ENCODE results near the gene CSPG4.

Gene CSPG4

DNA sequence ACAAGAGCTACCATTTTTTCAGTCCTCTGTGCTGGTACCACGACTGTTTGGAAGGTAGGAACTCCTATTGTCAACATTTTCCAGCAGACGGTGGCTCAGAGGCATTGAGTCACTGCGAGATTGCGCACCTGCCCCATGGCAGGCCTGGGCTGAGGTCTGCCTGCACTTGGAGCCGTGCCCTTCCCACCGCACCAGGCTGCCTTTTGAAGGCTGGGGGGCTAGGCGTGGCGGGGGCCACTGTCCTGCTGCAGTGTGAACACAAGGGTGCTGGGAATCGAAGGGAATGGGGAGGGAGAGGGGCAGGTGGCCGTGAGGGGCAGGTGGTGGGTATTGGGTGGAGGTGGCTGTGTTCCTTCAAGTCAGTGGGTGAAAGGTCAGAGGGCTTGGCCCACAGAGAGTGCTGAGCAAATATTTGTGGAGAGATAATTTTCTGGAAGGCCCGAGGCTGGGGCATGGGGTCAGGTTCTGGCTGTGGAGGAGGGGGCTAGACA, 48.7 kb downstream of the CSPG4 start:
- Histone ChIP-seq H3K36me3 (ENCODE audit: insufficient read depth, low read length) (peaks cover 11% of the 10 kb centered on the region), H3K4me3 (ENCODE audit: low read depth in 1 of 2, low read length in 2 of 2) (no peak overlapping the region), H3K9ac (ENCODE audit: low read length) (no peak overlapping the region), H3K9me3 (ENCODE audit: low read length) (no peaks in the 10 kb centered on the region), H3K4me1 (ENCODE audit: insufficient read depth, low read length) (peaks cover 34% of the 10 kb centered on the region), H3K27me3 (ENCODE audit: control insufficient read depth in 1 of 2, insufficient read depth in 2 of 2, low read length in 2 of 2) (no peaks in the 10 kb centered on the region), H3K27ac (ENCODE audit: low read depth, low read length) (no peak overlapping the region)

DNA sequence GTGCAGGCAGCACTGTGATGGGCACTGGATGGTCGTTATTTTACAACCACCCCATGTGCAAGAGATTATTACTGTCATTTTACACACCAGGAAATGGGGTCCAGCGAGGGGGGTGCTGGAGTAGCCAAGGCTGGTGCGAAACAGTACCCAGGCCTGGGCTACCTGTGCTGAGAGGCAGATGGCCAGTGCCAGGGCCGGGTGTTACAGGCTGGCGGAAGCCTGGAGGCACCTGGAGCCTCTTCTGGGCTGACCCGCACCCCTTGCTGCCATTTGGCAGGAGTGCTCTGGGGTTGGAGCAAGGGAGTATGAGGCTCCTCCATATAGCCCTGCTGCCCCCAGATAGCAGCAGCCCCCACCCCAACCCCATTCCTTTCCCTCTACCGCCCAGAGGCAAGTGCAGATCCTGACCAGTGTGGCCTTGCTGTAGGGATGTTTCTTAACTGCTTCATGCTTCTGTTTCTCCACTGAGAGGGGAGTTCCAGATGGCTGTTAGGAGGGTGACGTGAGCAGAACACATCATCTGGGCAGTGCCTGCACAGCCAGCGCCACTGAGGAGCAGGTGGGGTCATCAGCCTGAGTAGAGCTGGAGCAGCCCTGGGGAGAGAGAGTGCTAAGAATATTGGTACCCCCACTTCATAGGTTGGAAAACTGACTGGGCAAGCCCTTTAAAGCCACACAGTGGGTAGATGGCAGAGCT, 49.7 kb downstream of the CSPG4 start:
- H3K4me3 ChIP-seq (ENCODE audit: low read depth in 1 of 2, low read length in 2 of 2), result no peak overlapping the region
- no peak overlapping the region for H3K27ac ChIP-seq (ENCODE audit: low read depth, low read length)
- peaks cover 21% of the 10 kb centered on the region for H3K36me3 ChIP-seq (ENCODE audit: insufficient read depth, low read length)
- no peaks in the 10 kb centered on the region for H3K9me3 ChIP-seq (ENCODE audit: low read length)
- peaks cover 38% of the 10 kb centered on the region for H3K4me1 ChIP-seq (ENCODE audit: insufficient read depth, low read length)
- no peaks in the 10 kb centered on the region for H3K27me3 ChIP-seq (ENCODE audit: control insufficient read depth in 1 of 2, insufficient read depth in 2 of 2, low read length in 2 of 2)
- no peak overlapping the region for H3K9ac ChIP-seq (ENCODE audit: low read length)

DNA sequence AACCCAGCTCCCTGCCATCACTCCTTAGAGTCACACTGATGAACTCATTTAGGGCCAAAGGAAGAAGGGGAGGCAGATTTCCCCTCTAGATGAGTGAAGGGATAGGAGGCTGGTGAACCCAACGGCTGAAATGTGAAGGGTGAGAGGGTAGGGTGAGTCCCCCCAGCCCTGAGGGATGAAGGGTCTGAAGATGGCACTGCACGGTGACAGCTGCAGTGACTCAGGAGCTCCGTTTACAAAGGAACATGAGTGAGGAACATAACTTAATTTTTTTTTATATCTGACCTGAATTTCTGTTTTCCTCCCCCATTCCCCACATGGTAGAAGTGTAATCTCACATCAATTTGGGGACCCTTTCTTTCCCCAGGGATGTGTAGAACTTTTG, 50.9 kb downstream of the CSPG4 start:
- H3K27ac ChIP-seq (ENCODE audit: low read depth, low read length), result peak overlapping the region; percentile 87
- no peaks in the 10 kb centered on the region for H3K27me3 ChIP-seq (ENCODE audit: control insufficient read depth in 1 of 2, insufficient read depth in 2 of 2, low read length in 2 of 2)
- H3K4me3 ChIP-seq (ENCODE audit: low read depth in 1 of 2, low read length in 2 of 2), result peak overlapping the region in 1 of 2 donors; percentile 15
- peaks cover 38% of the 10 kb centered on the region for H3K4me1 ChIP-seq (ENCODE audit: insufficient read depth, low read length)
- H3K36me3 ChIP-seq (ENCODE audit: insufficient read depth, low read length), result peaks cover 32% of the 10 kb centered on the region
- no peaks in the 10 kb centered on the region for H3K9me3 ChIP-seq (ENCODE audit: low read length)
- H3K9ac ChIP-seq (ENCODE audit: low read length), result peak overlapping the region; percentile 87

DNA sequence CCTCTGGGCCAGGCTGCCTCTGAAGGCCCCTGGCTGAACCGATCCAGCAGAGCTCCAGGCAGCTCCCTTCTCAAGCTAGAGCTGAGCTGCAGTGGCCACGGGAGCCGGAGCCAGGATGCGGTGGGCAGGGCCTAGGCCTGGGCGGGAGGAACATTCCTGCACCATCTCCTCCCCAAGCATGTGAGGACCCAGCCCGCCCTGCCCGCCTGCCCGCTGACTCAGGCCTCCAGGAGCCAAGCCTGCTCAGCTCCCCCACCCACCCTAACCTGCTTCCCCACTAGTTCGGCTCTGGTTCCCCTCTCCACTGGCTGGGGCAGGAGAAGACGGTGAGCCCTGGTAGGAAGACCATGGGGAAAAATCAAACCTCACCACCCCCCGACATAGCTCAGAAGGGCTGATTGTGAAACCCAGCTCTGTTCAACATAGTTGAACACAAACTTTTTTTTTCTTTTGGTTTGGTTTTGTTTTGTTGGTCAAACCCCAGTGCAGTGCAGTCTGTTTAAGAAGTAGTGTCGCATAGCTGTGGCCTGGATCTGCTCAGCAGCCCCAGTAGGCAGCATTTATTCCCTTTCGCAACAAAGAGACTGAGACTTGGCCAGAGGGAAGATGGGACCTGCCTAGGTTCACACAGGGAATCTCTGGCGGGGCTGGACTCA, 51.4 kb downstream of the CSPG4 start:
- Histone ChIP-seq H3K9me3 (ENCODE audit: low read length) (no peaks in the 10 kb centered on the region), H3K36me3 (ENCODE audit: insufficient read depth, low read length) (peaks cover 32% of the 10 kb centered on the region), H3K9ac (ENCODE audit: low read length) (peak overlapping the region; percentile 87), H3K4me1 (ENCODE audit: insufficient read depth, low read length) (peaks cover 33% of the 10 kb centered on the region), H3K27me3 (ENCODE audit: control insufficient read depth in 1 of 2, insufficient read depth in 2 of 2, low read length in 2 of 2) (no peaks in the 10 kb centered on the region), H3K27ac (ENCODE audit: low read depth, low read length) (peak overlapping the region; percentile 87), H3K4me3 (ENCODE audit: low read depth in 1 of 2, low read length in 2 of 2) (peak overlapping the region; percentile 7 to 15)

DNA sequence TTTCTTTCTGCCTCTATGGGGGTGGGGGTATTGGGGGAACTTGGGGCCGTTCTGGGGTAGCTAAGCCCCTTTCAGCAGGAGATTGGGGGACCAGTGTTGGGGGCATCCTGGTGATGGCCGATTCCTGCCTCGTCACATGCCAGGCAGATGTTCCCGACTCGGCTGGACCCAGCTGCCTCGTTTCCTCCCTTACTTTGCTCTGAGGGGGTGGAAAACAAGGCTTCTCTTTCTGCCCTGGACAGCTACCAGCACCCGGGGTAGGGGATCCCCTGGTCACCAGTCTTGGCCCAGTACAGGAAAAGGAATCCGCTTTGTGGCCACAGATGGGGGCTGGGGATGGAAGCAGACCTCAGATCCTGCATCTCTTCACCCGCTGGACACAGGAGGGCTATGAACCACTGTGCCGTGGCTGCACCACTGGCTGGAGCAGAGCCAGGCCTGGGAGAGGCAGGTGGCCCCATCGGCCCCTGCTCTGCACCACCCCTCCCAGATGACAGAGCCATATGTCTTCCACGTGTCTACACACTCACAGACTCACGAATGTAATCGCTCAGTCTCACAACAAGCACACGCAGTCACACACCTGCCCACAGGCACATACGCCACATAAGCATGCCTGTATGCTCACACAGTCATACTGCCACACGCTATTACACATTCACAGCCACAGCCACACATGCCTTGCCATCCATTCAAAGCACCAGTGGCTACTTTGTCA, 52.6 kb downstream of the CSPG4 start:
- Histone ChIP-seq H3K9me3 (ENCODE audit: low read length) (no peaks in the 10 kb centered on the region), H3K27ac (ENCODE audit: low read depth, low read length) (peak overlapping the region; percentile 85), H3K4me3 (ENCODE audit: low read depth in 1 of 2, low read length in 2 of 2) (no peak overlapping the region), H3K4me1 (ENCODE audit: insufficient read depth, low read length) (peaks cover 38% of the 10 kb centered on the region), H3K27me3 (ENCODE audit: control insufficient read depth in 1 of 2, insufficient read depth in 2 of 2, low read length in 2 of 2) (no peaks in the 10 kb centered on the region), H3K36me3 (ENCODE audit: insufficient read depth, low read length) (peaks cover 32% of the 10 kb centered on the region), H3K9ac (ENCODE audit: low read length) (no peak overlapping the region)

DNA sequence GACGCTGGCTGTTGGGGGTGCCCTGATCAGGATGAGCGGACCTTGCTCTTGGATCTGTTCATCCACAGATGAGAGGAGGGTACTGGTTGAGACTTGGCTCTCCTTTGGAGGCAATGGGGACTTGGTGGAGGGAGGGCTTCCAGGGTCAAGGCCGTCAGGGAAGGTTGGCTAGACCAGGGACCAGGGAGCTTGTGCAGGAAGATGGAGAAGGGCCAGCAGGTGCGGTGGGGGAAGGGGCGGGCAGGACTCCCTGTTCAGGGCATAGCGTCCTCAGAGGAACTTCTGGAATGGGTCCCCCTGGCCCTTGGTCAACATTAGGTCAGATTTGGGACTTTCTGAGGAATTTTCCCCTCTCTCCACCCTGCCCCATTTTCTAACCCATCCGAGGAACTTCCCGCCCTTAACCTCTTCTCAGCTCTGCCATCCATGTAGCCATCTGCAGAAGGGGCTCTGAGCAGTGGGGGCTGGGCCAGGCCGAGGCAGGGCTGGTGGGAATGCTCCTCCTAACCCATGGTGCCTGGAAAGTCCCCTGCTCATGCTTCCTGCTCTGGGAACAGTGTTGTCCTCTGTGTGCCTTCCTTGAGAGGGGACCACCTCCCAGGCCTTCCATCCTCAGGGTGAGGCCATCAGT, 53.4 kb downstream of the CSPG4 start:
- Histone ChIP-seq H3K27ac (ENCODE audit: low read depth, low read length) (peak overlapping the region; percentile 49), H3K36me3 (ENCODE audit: insufficient read depth, low read length) (peaks cover 32% of the 10 kb centered on the region), H3K4me1 (ENCODE audit: insufficient read depth, low read length) (peaks cover 46% of the 10 kb centered on the region), H3K9me3 (ENCODE audit: low read length) (no peaks in the 10 kb centered on the region), H3K9ac (ENCODE audit: low read length) (no peak overlapping the region), H3K4me3 (ENCODE audit: low read depth in 1 of 2, low read length in 2 of 2) (no peak overlapping the region), H3K27me3 (ENCODE audit: control insufficient read depth in 1 of 2, insufficient read depth in 2 of 2, low read length in 2 of 2) (no peaks in the 10 kb centered on the region)

DNA sequence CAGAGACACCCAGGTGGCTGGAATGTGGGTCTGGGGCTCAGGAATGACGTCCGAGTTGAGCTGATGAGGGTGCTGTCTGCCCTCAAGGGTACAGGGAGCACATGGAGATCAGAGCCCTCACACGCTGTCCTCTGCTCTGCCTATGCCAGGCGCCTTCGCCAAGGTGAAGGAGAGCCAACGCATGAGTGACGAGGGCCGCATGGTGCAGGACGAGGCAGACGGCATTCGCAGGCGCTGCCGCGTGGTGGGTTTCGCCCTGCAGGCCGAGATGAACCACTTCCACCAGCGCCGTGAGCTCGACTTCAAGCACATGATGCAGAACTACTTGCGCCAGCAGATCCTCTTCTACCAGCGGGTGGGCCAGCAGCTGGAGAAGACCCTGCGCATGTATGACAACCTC, 55.8 kb downstream of the CSPG4 start:
- Histone ChIP-seq H3K9me3 (ENCODE audit: low read length) (no peaks in the 10 kb centered on the region), H3K27me3 (ENCODE audit: control insufficient read depth in 1 of 2, insufficient read depth in 2 of 2, low read length in 2 of 2) (no peaks in the 10 kb centered on the region), H3K27ac (ENCODE audit: low read depth, low read length) (no peak overlapping the region), H3K4me3 (ENCODE audit: low read depth in 1 of 2, low read length in 2 of 2) (no peak overlapping the region), H3K9ac (ENCODE audit: low read length) (no peak overlapping the region), H3K4me1 (ENCODE audit: insufficient read depth, low read length) (peaks cover 66% of the 10 kb centered on the region), H3K36me3 (ENCODE audit: insufficient read depth, low read length) (peaks cover 22% of the 10 kb centered on the region)

DNA sequence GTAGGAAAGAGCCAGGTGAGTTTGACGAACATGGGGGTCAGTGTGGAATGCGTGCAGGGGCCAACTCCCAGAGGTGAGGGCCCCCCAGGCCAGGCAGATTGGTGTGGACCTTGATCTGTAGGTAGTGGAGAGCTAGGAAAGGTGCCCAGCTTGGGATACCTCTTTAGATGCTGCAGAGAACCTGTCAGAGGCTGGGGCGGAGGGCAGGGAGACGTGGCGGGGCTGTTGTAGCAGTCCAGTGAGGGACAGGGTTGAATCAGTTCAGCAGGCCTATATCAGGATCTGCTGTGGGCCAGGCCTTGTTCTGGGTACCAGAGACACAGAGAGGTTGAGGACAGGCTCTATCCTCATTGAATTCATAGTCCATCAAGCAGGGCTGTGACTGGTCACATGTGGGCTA, 56.3 kb downstream of the CSPG4 start:
- H3K9me3 ChIP-seq (ENCODE audit: low read length), result no peaks in the 10 kb centered on the region
- H3K4me3 ChIP-seq (ENCODE audit: low read depth in 1 of 2, low read length in 2 of 2), result no peak overlapping the region
- H3K27ac ChIP-seq (ENCODE audit: low read depth, low read length), result no peak overlapping the region
- H3K27me3 ChIP-seq (ENCODE audit: control insufficient read depth in 1 of 2, insufficient read depth in 2 of 2, low read length in 2 of 2), result no peaks in the 10 kb centered on the region
- peaks cover 66% of the 10 kb centered on the region for H3K4me1 ChIP-seq (ENCODE audit: insufficient read depth, low read length)
- H3K36me3 ChIP-seq (ENCODE audit: insufficient read depth, low read length), result peaks cover 22% of the 10 kb centered on the region
- H3K9ac ChIP-seq (ENCODE audit: low read length), result no peak overlapping the region

DNA sequence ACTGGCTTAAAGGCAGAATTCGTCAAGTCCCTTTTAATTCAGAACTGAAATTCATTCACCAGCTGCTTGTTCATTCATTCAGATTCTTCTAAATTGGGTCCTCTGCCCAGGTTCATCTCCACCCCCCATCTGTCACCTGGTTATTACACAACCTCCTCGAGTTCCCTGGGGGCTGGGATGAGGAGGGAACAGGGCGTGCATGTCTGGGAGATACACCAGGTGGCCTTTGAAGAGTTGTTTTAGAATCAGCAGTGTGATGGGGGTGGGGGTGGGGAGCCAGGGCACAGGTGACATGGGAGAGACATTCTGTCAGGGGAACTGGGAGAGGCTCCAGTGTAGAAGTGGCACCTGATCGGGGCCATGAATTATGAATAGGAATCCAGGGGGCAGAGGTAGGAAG, 56.7 kb downstream of the CSPG4 start:
- Histone ChIP-seq H3K27me3 (ENCODE audit: control insufficient read depth in 1 of 2, insufficient read depth in 2 of 2, low read length in 2 of 2) (no peaks in the 10 kb centered on the region), H3K4me3 (ENCODE audit: low read depth in 1 of 2, low read length in 2 of 2) (no peak overlapping the region), H3K9ac (ENCODE audit: low read length) (no peak overlapping the region), H3K9me3 (ENCODE audit: low read length) (no peaks in the 10 kb centered on the region), H3K4me1 (ENCODE audit: insufficient read depth, low read length) (peaks cover 67% of the 10 kb centered on the region), H3K36me3 (ENCODE audit: insufficient read depth, low read length) (peaks cover 22% of the 10 kb centered on the region), H3K27ac (ENCODE audit: low read depth, low read length) (no peak overlapping the region)

DNA sequence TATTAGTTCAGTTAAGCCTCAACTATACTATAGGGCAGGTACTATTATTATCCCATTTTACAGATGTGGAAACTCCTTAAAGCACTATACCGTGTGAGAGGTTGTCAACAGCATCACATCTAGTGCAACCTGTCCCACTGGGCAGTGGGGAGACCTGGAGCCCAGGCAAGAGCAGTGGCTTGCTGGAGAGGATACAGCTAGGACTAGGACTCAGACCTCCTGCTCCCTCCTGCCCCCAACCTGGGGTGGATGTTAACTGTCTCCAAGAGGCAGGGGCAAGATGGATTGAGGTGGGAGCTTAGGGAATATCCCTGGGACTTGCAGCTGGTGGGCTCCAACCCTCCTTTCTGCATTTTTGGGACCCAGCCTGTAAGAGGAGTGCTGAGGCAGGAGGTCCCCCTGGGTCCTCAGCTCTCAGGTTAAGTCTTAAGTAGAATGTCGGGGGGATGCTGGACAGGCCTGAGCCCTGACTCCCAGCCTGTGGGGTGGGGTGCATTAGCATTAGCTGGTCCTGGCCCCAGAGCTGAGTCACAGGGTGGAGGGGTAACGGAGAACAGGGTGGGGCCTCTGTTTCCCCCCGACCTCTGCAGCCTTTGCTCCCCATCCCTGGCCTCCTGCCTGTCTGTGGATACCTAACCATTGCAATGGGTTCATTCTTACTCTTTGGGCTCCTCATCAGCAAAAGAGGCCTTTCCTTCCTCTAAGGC, 58.3 kb downstream of the CSPG4 start:
- no peaks in the 10 kb centered on the region for H3K9me3 ChIP-seq (ENCODE audit: low read length)
- H3K4me3 ChIP-seq (ENCODE audit: low read depth in 1 of 2, low read length in 2 of 2), result no peak overlapping the region
- H3K4me1 ChIP-seq (ENCODE audit: insufficient read depth, low read length), result peaks cover 67% of the 10 kb centered on the region
- no peak overlapping the region for H3K27ac ChIP-seq (ENCODE audit: low read depth, low read length)
- H3K9ac ChIP-seq (ENCODE audit: low read length), result no peak overlapping the region
- H3K36me3 ChIP-seq (ENCODE audit: insufficient read depth, low read length), result peaks cover 22% of the 10 kb centered on the region
- no peaks in the 10 kb centered on the region for H3K27me3 ChIP-seq (ENCODE audit: control insufficient read depth in 1 of 2, insufficient read depth in 2 of 2, low read length in 2 of 2)

Measured in muscle layer of colon (tissue), 2 donors.